Frontal cortex (tissue), 4 donors: ENCODE measurements around the gene IFFO2. TPM values are rescaled to one million over a fixed set of nuclear protein-coding genes. Genes with fewer than 3 reads are reported as not detected.

ENCODE experiments used
- DNase-seq, 2 donors: peaks; one replicate each; pipeline ENCODE4 v3.0.0; 2012; ENCODE audit warnings: low spot score in 2 of 2
- FAIRE-seq: peaks from 2 replicates; lab custom pipeline; 2012; peaks lifted over from hg19 to GRCh38; lab: Jason Lieb, UNC
- small RNA-seq: library from RNA; depleted of rRNA; stranded (forward); fragments of <200 nt; gene quantifications from one replicate; pipeline ENCODE3, GENCODE V24; 2014
- total RNA-seq: library from RNA; depleted of rRNA; stranded (reverse); fragments of >200 nt; gene quantifications from one replicate; pipeline ENCODE4 v1.2.3, GENCODE V29; 2014
- donor health status: control.
- donor health status: control.
- donor health status: control.

Gene IFFO2
- total RNA-seq, 1 donor from 2014 or later = 7.7 TPM

- FAIRE-seq = no peak
- DNase-seq = no peak
Measured at GRCh38 chr1:18866846-18867245, 89.6 kb downstream of the IFFO2 start.

DNA sequence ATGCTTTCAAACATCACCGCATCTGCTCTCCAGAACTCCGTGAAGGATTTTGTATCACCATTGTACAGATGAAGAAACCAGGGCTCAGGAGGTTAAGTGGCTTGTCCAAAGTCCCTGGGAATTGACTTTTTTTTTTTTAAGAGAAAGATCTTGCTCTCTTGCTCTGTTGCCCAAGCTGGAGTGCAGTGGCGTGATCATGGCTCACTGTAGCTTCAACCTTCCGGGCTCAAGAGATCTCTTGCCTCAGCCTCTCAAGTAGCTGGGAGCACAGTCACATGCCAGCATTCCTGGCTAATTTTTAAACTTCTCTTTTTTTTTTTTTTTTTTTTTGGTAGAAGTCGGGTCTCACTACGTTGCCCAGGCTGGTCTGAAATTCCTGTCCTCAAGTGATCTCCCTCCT is 90.2 kb downstream of the IFFO2 start:
- DNase-seq = no peak

GRCh38 chr1:18865176-18865575 is 91.3 kb downstream of the IFFO2 start:
- no peak for FAIRE-seq
- no peak for DNase-seq

More for the DNA sequence above, 90.2 kb downstream of the IFFO2 start:
- no peak for FAIRE-seq

- DNase-seq (no peak), FAIRE-seq (no peak)
Measured at GRCh38 chr1:18861590-18861989, 94.9 kb downstream of the IFFO2 start.

- FAIRE-seq (no peak), DNase-seq (no peak)
Measured at GRCh38 chr1:18861082-18861481, 95.4 kb downstream of the IFFO2 start.

- no peak for FAIRE-seq
- no peak for DNase-seq
Measured at GRCh38 chr1:18859560-18859959, 96.9 kb downstream of the IFFO2 start, which contains the start of gene TAS1R2. Gene TAS1R2 (minus strand): TSS chr1:18859660. CDS start chr1:18859660, 0 bp downstream.

- FAIRE-seq (no peak), DNase-seq (no peak)
Measured at GRCh38 chr1:18858070-18858688, 98.3 kb downstream of the IFFO2 start.

DNA sequence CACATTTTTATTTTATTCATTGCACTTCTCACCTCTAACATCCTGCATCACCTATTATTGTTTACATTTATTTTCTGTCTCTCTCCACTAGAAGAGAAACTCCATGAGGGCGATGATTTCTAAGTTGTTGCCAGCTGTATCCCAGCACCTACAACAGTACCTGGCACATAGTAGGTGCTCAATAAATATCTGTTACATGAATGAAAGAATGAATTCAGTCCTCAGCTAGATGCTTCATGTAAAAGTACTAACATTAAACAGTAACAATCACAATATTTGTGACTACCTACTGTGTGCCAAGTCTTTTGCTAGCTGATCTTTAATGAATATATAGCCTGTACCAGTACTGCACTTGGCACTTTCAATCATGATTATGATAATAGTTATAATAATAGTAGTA is 100.0 kb downstream of the IFFO2 start:
- FAIRE-seq (no peak), DNase-seq (no peak)

DNA sequence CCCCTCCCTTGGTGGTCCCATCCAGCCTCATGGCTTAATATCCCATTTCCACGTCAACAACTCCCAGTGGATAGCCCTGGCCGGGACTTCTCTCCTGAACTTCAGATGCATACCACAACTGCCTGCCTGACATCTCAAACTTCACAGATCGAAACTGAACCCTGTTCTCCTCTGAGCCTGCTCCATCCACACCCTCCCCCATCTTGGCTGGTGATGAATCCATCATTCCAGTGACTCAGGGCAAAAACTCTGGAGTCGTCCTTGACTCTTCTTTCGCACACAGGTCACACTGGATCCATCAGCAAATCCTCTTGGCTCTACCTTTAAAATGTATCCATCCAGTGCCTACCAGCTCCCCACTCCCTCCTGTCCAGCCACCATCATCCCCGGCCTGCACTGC is 100.9 kb downstream of the IFFO2 start:
- FAIRE-seq = no peak
- DNase-seq = no peak

DNA sequence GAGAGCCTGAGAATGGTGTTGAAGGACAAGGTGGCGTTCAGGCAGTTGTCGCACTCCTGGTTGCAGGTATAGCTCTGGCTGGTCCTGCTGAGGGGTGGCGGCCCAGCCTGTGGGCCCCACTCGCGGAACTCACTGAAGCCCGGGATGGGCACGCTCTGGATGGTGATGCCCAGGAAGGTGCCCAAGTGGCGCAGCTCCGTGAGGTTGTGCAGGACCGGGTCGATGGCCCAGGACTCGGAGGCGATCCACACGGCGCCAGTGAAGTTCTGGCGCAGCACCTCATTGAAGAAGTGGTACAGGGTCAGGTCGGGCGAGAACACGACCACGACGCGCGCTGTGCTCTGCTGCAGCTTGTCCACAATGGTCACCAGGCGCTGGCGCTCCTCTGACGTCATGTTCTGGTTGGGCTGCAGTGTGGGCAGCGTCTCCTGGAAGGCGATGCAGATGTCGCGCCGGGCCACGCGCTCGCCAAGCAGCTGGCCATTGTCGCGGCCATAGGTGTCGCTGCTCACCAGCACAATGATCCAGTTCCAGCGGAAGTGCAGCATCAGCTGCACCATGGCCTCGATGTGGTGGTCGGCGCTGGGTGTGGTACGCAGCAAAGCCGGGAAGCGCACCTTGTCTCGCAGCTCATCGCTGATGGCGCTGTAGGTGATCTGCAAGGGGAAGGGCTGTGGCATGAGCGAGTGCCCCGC is 102.0 kb downstream of the IFFO2 start:
- DNase-seq = no peak
- no peak for FAIRE-seq

Small RNAs within 50 kb of the gene (small RNA-seq; reads per million reads assigned to genes)
- gene MIR1290 (not detected), gene MIR4695 (not detected)

Other genes with a start within 250 kb of the IFFO2 start
- gene TAS1R2, start 97.0 kb downstream of the IFFO2 start, total RNA-seq = not detected
- gene ALDH4A1, start 54.1 kb downstream of the IFFO2 start, total RNA-seq = 4.5 TPM